Activated CD4-positive, alpha-beta memory T cell treated with anti-CD3 and anti-CD28 coated beads for 36 hours (primary cell): Measurements from ENCODE around the gene ARHGAP44. TPM values are rescaled to one million over a fixed set of nuclear protein-coding genes. Genes with fewer than 3 reads are reported as not detected.

Experiments used
- CTCF ChIA-PET: fragments of 350-600 bp; sonication (Branson Sonifier 250); formaldehyde crosslinking; loops from one replicate; lab custom pipeline; 2021; ENCODE audit warnings: antibody characterized with exemption, inconsistent platforms; lab: Charles Lee
- POLR2A ChIA-PET: fragments of 350-600 bp; sonication (Branson Sonifier 250); formaldehyde crosslinking; loops from one replicate; lab custom pipeline; 2021; ENCODE audit warnings: antibody characterized with exemption; lab: Charles Lee
- DNase-seq: peaks from one replicate; pipeline ENCODE4 v3.0.0-alpha.2; 2020
- H3K27ac Mint-ChIP-seq: one replicate; pipeline ENCODE4 v1.8.0; 2021; ENCODE audit warnings: mixed read lengths
- H3K27me3 Mint-ChIP-seq: one replicate; pipeline ENCODE4 v1.8.0; 2021; ENCODE audit warnings: mixed read lengths
- H3K36me3 Mint-ChIP-seq: one replicate; pipeline ENCODE4 v1.8.0; 2021; ENCODE audit warnings: mixed read lengths
- H3K4me1 Mint-ChIP-seq: one replicate; pipeline ENCODE4 v1.8.0; 2021; ENCODE audit warnings: low read depth, mixed read lengths
- H3K4me3 Mint-ChIP-seq: one replicate; pipeline ENCODE4 v1.8.0; 2021; ENCODE audit warnings: mild to moderate bottlenecking, mixed read lengths
- H3K9me3 Mint-ChIP-seq: one replicate; pipeline ENCODE4 v1.8.0; 2021; ENCODE audit warnings: mixed read lengths
- intact Hi-C: fragments of 100-400 bp; cut with micrococcal nuclease; formaldehyde crosslinking; loops from one replicate; pipeline ENCODE4 v1.15.1; 2023
- total RNA-seq, 2 experiments: library from RNA; stranded (reverse); gene quantifications; one replicate each; pipeline ENCODE4 v1.2.3, GENCODE V29; 2021

The ARHGAP44 gene
- total RNA-seq, 2 experiments from 2014 or later, result not detected

GRCh38 chr17:12979246-12979645 is 189.9 kb downstream of the ARHGAP44 start:
- intact Hi-C loops, result no loop called here
- Mint-ChIP-seq H3K4me3 (no peak overlapping the region), H3K27ac (no peak overlapping the region), H3K27me3 (peaks cover 25% of the 10 kb centered on the region), H3K4me1 (peaks cover 3% of the 10 kb centered on the region), H3K36me3 (no peaks in the 10 kb centered on the region), H3K9me3 (no peaks in the 10 kb centered on the region)
- no peak for DNase-seq
- CTCF ChIA-PET, result interaction anchor here (1.7 kb wide), 1 partner anchor 25 kb away, joined by 4 read pairs; no protein-coding TSS in a partner anchor
- POLR2A ChIA-PET, result no interaction called here

DNA sequence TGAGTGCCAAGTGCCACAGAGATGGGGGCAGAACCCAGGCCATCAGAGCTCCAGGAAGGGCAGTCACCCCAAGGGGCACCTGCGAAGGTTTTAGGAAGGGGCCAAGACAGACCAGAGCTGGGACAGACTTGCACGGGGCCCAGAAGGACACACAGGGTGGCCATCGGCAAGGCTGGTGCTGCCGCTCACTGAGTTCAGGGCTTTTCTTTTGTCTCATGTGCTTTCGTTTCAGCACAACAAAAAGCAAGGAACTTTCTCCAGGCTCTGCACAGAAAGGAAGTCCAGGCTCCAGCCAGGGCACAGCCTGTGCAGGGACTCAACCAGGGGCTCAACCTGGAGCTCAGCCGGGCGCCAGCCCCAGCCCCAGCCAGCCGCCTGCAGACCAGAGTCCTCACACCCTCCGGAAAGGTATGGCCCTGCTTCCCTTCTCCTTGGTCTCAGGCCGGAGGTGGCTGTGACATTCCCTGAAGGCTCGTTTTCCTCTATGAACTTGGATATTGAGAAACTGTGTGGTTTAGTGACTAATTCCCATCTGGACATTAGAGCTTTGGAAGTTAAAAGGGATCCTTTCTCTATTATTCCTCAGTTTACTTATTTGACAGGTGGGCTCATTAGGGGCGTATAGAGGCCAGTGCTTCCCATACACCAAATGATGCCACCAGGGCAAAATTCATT is 190.7 kb downstream of the ARHGAP44 start:
- ChIA-PET POLR2A (no interaction called here), CTCF (interaction anchor here (1.7 kb wide), 1 partner anchor 24 kb away, joined by 4 read pairs; no protein-coding TSS in a partner anchor)
- H3K27me3 Mint-ChIP-seq, result peaks cover 23% of the 10 kb centered on the region
- no peaks in the 10 kb centered on the region for H3K36me3 Mint-ChIP-seq
- H3K4me3 Mint-ChIP-seq, result no peak overlapping the region
- intact Hi-C loops, result no loop called here
- H3K27ac Mint-ChIP-seq, result no peak overlapping the region
- DNase-seq, result no peak
- H3K4me1 Mint-ChIP-seq, result no peaks in the 10 kb centered on the region
- H3K9me3 Mint-ChIP-seq, result no peaks in the 10 kb centered on the region

DNA sequence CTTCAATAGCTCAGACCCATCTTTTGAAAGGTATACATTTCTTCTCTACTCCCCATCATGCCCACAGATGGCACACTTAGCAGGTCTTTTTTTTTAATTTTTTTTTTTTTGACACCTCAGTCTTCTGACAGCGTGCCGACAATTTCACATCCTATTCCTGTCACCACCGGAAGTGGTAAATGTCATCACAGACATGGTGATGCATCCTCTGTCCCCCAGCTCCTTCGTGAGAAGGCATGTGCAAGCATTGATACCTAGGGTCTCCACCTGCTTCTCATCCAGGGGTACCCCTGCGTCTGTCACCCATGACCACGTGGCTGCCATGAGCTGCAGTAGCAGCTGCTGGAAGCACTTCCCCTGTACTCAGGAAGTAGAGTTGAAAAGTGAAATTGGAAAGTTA is 192.9 kb downstream of the ARHGAP44 start:
- POLR2A ChIA-PET, result no interaction called here
- no peaks in the 10 kb centered on the region for H3K4me1 Mint-ChIP-seq
- CTCF ChIA-PET, result no interaction called here
- H3K36me3 Mint-ChIP-seq, result no peaks in the 10 kb centered on the region
- DNase-seq, result no peak
- intact Hi-C loops, result no loop called here
- no peak overlapping the region for H3K27ac Mint-ChIP-seq
- no peaks in the 10 kb centered on the region for H3K9me3 Mint-ChIP-seq
- H3K27me3 Mint-ChIP-seq, result peaks cover 17% of the 10 kb centered on the region
- no peak overlapping the region for H3K4me3 Mint-ChIP-seq

DNA sequence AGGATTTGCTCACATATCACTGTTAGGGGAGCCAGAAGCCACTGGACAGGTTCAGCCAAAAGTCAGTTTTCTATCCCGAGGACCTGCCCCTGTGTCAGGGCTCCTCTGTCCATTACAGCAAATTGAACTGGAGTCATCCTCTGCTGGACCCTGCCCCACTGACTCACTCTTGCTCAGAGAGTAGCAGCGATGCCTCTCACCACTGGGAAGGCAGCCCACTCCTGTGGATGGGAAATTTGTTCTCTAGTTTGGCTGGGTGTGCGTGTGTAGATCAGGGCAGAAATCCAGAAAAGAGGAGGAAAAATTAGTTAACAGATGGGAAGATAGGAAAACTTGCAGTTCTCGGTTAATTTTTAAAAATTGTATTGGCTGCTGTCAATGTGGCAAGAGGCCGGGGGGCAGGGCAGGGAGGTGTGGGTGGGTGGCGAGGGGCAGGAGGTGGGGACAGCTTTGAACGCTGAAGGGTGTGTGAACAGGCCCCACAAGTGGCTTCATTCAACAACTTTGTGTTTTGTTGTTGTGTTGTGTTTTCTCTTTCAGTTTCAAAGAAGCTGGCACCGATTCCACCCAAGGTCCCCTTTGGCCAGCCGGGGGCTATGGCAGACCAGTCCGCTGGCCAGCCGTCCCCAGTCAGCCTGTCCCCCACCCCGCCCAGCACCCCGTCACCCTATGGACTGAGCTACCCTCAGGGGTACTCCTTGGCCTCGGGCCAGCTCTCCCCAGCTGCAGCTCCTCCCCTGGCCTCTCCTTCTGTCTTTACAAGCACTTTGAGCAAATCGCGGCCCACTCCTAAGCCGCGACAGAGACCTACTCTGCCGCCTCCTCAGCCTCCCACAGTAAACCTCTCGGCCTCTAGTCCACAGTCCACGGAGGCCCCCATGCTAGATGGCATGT is 194.9 kb downstream of the ARHGAP44 start:
- Mint-ChIP-seq H3K27me3 (peaks cover 11% of the 10 kb centered on the region), H3K9me3 (no peaks in the 10 kb centered on the region), H3K4me3 (no peak overlapping the region), H3K4me1 (no peaks in the 10 kb centered on the region), H3K27ac (no peak overlapping the region), H3K36me3 (no peaks in the 10 kb centered on the region)
- DNase-seq, result no peak
- ChIA-PET CTCF (interaction anchor here (1.1 kb wide), 1 partner anchor 46 kb away, joined by 4 read pairs; no protein-coding TSS in a partner anchor), POLR2A (no interaction called here)
- intact Hi-C loops, result no loop called here

GRCh38 chr17:12985431-12986293 is 196.4 kb downstream of the ARHGAP44 start:
- H3K27ac Mint-ChIP-seq, result no peak overlapping the region
- no peaks in the 10 kb centered on the region for H3K4me1 Mint-ChIP-seq
- H3K9me3 Mint-ChIP-seq, result no peaks in the 10 kb centered on the region
- H3K4me3 Mint-ChIP-seq, result no peak overlapping the region
- peaks cover 9% of the 10 kb centered on the region for H3K27me3 Mint-ChIP-seq
- ChIA-PET CTCF (interaction anchor here (1.1 to 1.2 kb wide), 2 partner anchors 17 to 44 kb away, joined by 4 read pairs; no protein-coding TSS in a partner anchor), POLR2A (no interaction called here)
- peaks cover 9% of the 10 kb centered on the region for H3K36me3 Mint-ChIP-seq
- intact Hi-C loops, result no loop called here
- no peak for DNase-seq

GRCh38 chr17:12987120-12987519 is 197.8 kb downstream of the ARHGAP44 start:
- no peak overlapping the region for H3K27ac Mint-ChIP-seq
- H3K36me3 Mint-ChIP-seq, result peaks cover 23% of the 10 kb centered on the region
- intact Hi-C loops, result no loop called here
- no peak overlapping the region for H3K4me3 Mint-ChIP-seq
- H3K4me1 Mint-ChIP-seq, result no peaks in the 10 kb centered on the region
- POLR2A ChIA-PET, result no interaction called here
- H3K27me3 Mint-ChIP-seq, result peaks cover 3% of the 10 kb centered on the region
- CTCF ChIA-PET, result no interaction called here
- H3K9me3 Mint-ChIP-seq, result no peaks in the 10 kb centered on the region
- DNase-seq, result no peak

DNA sequence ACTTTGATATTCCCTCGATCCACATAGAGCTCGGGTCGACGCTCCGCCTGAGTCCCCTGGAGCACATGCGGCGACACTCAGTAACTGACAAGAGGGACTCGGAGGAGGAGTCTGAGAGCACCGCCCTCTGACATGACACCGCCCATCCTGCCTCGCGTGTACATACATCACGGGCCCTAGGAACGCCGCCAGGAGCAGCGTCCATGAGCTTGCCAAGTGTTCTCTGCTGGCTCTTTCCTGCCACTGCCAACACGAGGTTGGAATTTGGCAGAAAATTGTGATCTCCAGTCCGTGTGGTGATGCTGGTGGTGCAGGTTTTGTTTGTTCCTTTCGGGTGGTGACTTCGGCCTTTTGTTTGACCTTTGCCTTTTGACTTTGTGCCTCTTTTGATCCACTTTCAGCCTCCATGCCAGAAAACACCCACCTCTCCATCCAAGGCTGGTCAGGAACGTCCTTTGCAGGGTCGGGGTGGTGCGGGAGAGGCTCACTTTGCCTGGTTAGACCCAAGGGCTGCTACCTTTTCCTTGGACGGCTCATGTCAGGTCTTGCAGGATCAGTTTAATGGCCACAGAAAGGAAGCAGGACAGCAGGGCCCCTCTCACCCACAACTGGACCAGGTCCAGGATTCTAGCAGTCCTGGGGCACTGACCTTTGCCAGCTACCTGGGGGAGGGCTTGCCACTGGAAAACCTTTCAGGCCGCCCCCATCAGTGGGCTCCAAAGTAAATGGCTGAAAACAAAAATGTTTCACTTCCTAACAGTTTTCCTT is 200.9 kb downstream of the ARHGAP44 start:
- H3K9me3 Mint-ChIP-seq, result no peaks in the 10 kb centered on the region
- ChIA-PET POLR2A (no interaction called here), CTCF (interaction anchor here (0.6 to 2.3 kb wide), 2 partner anchors 13 to 41 kb away, joined by 5 to 10 read pairs; no protein-coding TSS in a partner anchor)
- no peaks in the 10 kb centered on the region for H3K27me3 Mint-ChIP-seq
- peaks cover 39% of the 10 kb centered on the region for H3K36me3 Mint-ChIP-seq
- H3K4me3 Mint-ChIP-seq, result no peak overlapping the region
- intact Hi-C loops, result no loop called here
- no peak for DNase-seq
- H3K27ac Mint-ChIP-seq, result no peak overlapping the region
- no peaks in the 10 kb centered on the region for H3K4me1 Mint-ChIP-seq

- POLR2A ChIA-PET, result interaction anchor here (1.0 kb wide), 1 partner anchor 27 kb away, joined by 3 read pairs; the partner anchor contains the start of gene ELAC2
- no peak overlapping the region for H3K4me3 Mint-ChIP-seq
Observed at GRCh38 chr17:12990926-12991325, 201.6 kb downstream of the ARHGAP44 start.

DNA sequence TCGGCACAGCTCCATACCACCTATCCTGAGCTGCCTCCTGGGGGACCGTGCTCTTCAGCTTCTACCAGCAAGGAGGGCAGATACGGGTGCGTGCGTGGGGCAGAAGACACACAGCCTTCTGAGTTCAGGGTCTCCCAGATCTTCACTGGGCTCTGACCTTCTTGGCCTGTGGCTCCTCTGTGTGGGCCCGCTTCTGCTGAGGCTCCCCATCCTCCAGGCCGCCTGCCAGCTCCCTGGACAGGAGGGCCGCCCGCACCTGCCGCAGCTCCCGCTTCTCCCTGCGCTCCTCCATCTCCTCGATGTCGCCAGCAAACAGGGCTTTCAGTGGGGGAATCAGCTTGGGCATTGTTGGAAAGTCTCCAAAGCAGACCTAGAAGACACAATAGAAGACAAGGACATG is 203.4 kb downstream of the ARHGAP44 start:
- no peak overlapping the region for H3K4me3 Mint-ChIP-seq
- H3K27ac Mint-ChIP-seq, result no peak overlapping the region
- ChIA-PET POLR2A (no interaction called here), CTCF (interaction anchor here (0.9 to 1.0 kb wide), 2 partner anchors 11 to 31 kb away, joined by 3 to 5 read pairs; no protein-coding TSS in a partner anchor)
- peaks cover 52% of the 10 kb centered on the region for H3K36me3 Mint-ChIP-seq
- H3K27me3 Mint-ChIP-seq, result no peaks in the 10 kb centered on the region
- intact Hi-C loops, result no loop called here
- H3K9me3 Mint-ChIP-seq, result no peaks in the 10 kb centered on the region
- H3K4me1 Mint-ChIP-seq, result no peaks in the 10 kb centered on the region
- no peak for DNase-seq

More at GRCh38 chr17:12990926-12991325, 201.6 kb downstream of the ARHGAP44 start:
- Mint-ChIP-seq H3K27ac (no peak overlapping the region), H3K4me1 (no peaks in the 10 kb centered on the region), H3K9me3 (no peaks in the 10 kb centered on the region), H3K36me3 (peaks cover 43% of the 10 kb centered on the region), H3K27me3 (no peaks in the 10 kb centered on the region)
- DNase-seq, result no peak
- CTCF ChIA-PET, result no interaction called here
- intact Hi-C loops, result no loop called here

- Mint-ChIP-seq H3K4me3 (no peak overlapping the region), H3K27ac (no peak overlapping the region), H3K9me3 (no peaks in the 10 kb centered on the region), H3K4me1 (no peaks in the 10 kb centered on the region), H3K27me3 (no peaks in the 10 kb centered on the region), H3K36me3 (peaks cover 58% of the 10 kb centered on the region)
- CTCF ChIA-PET, result no interaction called here
- intact Hi-C loops, result no loop called here
- POLR2A ChIA-PET, result no interaction called here
- no peak for DNase-seq
Observed at GRCh38 chr17:12993631-12994030, 204.3 kb downstream of the ARHGAP44 start.
